ENCODE measurements around the gene SMG9.
"Not testable (repeated sequence)": the region's sequence is repeated elsewhere in the genome, so short reads cannot be mapped to it uniquely, and the experiment has no call there.

SMG9 gene

DNA sequence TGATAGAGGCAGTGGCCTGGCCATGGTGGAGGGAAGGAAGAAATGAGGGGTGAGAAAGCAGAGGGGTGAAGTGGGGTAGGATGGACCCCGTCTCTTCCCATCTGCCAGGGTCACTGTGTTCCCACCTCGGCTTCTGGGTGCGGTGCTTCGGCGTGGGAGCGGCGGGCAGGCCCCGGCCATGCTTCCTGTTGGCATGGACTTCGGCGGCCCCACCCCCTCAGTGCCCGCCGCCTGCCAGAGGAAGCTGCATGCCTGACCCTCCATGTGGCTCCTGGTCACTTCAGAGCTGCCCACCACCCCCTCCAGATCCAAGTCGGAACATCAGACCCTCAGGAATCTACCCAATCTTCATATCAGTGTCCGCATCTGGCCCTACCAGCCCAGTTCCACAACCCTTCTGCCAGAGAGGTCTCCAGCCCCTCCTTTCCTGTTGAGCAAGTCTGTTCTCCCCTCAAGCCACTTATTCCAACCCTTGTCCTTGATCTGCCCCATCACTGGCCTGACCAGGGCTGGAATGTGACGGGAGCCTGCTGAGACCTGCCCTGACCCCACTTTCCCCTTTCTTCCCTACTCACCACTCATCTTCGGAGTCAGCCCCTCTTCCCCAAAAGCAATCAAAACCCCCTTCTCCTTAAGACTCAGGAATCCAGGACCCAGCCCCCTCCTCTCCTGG is 24.5 kb upstream of the SMG9 start:
- FAIRE-seq: no peak

DNA sequence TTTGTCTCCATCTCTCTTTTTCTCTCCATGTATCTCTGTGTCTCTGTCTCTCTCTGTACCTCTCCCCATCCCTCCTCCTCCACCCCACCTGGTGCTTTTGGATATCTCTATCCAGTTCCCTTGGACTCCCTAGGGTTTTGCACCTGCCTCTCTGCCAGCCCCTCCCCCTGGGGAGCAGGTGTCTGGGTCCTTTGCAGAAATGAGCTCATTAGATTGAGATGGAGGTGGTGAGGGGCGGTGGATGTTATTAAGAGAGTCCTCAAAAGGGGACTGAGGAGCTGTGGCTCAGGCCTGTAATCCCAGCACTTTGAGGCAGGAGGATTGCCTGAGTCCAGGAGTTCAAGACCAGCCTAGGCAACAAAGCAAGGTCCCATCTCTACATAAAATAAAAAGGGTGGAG is 23.9 kb upstream of the SMG9 start:
- no peak for FAIRE-seq

DNA sequence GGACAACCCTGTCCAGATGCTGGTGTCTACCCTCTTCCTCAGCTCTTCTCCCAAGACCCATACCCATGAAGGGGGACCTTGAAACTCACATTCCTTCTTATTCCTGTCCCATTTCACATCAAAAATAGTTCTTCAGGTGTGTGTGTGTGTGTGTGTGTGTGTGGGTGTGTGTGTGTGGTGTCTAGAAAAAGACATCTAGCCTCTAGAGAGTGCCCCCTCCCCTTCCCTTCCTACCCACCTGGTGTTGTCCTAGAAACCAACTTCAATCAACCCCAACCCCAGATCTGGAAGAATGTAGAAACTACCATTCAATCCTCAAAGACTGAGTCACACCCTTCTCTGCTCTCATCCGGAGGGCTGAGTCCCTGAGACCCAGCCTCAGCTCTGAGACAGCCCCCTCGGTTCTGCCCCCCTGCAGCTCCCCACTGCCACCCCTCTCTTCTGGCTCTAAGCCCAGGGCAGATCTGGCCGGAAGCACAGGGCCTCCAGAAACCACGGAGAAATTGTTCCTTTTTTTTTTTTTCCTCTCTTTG is 22.5 kb upstream of the SMG9 start:
- FAIRE-seq: no peak

DNA sequence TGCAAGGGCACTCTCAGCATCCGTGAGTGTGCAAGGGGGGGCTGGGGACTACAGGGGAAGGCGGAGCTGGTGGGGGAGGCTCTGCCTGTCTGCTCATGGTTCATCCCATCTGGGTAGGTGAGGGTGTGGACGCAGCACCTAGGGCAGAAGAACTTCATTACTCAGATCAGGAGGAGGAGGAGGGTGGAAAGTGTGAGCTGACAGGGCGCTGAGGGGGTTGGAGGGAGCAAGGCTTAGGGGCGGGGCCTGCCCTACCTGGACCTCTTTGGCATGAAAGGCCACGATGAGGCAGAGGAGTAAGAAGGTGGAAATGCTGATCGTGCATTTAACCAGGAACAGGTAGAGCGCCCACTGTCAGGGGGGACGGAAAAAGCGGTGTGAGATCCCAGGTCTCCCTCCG is 21.5 kb upstream of the SMG9 start:
- no peak for FAIRE-seq

DNA sequence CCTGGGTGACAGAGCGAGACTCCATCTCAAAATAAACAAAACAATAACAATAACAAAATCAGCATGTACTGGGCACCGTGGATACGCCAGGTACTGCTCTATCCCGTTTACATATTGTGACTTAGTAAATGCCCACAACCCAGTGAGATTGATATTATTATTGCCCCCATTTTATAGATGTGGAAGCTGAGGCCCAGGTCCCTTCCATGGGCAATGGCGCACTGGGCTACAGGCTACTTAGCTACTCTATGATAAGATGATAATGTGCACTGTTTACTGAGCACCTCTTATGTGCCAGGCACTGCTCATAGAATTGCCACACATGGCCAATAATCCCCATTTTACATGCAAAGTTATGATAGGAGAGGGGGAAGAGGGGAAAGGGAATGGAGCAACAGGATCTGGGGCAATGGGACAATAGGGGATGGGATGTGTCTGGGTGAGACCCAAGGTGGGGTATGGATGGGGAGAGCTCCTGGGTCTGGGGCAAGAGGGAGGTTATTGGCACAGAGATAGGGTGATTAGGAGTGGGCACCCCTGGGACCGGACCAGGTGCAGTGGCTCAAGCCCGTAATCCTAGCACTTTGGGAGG is 20.6 kb upstream of the SMG9 start:
- FAIRE-seq: no peak

DNA sequence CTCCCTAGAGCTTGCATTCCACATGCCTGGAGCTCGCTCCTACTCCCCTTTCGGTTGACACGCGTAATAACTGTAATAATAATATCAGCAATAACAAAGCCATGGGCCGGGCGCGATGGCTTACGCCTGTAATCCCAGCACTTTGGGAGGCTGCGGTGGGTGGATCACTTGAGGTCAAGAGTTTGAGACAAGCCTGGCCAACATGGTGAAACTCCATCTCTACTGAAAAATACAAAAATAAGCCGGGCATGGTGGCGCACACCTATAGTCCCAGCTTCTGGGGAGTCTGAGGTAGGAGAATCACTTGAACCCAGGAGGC is 20.1 kb upstream of the SMG9 start:
- FAIRE-seq: not testable (repeated sequence)

DNA sequence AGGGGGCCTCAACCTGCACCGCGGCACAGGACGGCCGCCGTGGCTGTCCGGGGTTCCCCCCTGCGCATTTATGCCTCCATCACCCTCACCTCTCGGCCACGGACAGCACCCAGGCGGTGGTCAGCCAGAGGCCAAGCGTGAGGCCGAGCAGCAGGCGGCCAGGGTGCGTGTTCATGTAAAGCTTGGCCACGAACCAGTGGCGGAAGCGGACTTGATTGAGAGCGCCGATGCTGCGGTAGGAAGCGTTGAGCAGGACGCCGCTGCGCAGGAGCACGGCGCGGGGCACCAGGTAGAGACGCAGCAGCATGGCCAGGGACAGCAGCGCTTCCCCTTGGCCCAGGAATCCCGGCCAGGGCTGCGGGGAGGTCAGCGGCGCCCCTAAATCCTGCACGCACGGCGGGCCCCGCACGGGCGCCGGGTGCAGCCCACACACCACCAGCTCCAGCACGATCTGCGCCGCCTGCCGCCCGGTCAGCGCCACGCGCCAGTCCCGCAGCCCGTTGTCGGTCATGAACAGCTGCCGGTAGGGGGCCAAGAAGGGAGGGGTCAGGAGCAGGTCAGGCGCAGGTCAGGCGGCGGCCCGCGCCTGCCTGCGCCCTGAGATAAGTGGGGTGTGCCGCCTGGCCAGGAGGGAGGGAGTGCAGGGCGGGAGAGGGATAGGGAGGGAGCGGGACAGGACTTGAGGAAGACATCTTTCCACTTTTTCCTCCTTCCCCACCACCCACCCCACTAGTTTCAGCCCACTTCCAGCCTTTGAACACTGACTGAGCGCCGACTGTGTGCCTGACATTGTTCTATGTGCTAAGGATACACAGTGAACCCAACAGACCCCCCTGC is 19.6 kb upstream of the SMG9 start:
- no peak for FAIRE-seq

DNA sequence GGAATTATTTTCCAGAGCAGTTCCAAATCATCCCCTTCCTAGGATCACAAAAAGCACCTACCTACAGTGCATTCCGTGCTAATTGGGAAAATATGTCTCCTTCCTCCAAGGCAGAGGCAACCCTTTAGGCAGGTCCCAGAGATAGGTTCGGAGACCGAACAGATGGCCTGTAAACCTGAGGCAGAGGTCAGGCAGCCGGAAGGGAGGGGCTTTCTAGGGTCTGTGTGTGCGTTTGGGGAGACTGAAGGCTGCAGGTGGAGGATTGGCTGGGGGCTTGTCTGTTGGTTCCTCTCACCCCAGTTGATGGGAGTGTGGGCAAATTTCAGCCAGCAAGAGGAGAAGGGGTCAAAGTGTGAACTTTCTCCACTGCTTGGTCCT is 19.0 kb upstream of the SMG9 start:
- no peak for FAIRE-seq

DNA sequence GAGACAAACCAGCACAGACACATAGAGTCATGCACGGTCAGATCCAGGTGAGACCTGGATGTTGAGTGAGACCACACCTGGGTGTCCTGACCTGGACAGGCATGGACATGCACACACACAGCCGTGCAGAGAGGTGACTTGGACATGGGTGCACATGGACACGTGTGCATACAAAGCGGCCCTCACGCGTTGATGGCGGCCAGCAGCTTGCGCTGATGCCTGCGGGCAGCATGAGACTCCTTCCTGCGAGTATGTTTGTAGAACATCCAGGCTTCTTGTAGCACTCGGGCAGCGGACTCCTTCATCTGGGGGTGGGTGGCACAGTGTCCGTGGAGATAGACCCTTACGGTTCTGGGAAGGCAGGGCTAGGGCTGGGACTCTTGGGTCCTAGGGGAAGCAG is 14.5 kb upstream of the SMG9 start:
- no peak for FAIRE-seq

DNA sequence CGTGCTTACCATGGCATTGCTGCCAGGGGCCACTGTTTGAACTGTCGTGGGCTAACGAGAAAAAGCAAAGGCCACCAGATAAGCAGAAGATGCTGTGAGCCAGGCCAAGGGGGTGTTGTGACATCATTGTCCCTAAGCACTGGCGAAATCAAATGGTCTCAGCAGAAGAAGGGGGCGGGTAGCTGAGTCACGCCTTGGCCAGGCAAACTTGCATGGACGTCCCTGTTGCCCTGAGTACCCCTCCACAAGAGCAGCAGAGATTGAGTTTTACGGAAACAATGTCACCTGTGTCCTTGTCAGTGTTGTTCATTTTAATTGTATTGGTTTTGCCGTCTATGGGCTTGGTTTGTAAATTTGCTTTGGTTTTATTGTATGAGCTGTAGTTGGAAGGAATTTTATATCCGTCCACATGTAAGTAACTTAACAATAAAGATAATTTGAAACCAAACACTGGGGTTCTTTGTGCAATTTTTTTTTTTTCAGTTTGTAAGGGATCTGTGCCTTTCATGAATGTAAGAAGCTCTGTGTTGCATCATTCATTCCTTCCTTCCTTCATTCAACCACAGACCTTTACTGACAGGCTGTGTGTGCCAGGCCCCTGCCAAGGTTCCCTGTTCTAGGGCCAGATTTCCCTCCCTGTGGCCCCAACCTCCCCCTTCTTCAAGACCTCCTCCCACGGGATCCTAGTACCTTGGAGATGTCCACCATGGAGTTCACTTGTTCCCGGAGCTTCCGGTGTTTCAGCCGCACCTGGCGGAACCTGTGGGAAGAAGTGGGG is 13.7 kb upstream of the SMG9 start:
- FAIRE-seq: no peak

DNA sequence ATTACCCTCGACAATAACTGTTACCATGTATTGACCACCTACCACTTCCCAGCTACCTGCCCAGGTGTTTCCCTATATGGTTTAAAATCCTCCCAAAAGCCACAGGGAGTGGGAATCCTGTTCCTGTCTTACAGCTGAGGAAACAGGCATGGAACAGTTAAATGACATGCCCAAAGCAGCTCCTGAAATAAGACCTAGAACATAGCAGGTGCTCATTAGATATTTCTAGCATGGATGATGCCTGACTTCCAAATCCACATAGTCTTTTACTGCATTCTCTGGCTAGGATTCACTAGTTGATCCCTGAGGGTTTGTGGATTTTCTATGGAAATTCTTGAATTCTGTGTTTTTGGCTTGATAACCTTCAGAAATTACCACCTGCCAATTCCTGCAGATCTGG is 13.1 kb upstream of the SMG9 start:
- FAIRE-seq: no peak

DNA sequence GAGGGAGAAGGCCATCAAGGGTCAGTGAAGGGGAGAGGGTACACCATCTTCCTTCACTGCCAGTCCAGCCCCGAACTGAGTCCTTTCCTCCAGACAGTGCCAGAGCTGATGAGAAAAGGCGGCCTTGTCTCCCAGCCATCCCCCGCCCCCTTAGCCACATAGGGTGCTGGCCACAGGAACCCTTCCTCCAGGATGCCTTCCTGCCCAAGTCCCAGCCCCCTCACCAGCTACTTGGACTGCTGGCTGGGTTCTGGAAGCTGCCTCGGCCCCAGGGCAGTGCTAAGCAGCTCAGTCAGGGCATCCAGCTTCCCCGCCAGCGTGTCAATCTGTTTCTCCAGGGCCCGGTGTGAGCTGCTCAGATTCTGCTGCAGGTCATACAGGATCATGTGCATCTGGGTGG is 12.6 kb upstream of the SMG9 start:
- FAIRE-seq: no peak

DNA sequence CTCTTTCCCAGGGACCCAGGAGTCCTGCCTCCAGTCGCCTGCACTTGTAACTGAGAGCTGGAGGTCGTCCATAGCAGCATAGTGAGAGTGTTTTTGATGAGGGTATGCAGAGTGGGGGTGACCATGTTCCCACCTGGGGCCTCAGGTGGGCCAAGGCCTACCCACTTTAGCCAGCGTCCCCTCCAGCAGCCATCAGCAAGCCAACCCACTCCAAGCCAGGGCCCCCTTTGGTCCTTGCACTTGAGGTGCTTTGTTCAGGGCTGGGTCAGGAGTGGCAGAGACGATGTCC is 11.9 kb upstream of the SMG9 start:
- no peak for FAIRE-seq

DNA sequence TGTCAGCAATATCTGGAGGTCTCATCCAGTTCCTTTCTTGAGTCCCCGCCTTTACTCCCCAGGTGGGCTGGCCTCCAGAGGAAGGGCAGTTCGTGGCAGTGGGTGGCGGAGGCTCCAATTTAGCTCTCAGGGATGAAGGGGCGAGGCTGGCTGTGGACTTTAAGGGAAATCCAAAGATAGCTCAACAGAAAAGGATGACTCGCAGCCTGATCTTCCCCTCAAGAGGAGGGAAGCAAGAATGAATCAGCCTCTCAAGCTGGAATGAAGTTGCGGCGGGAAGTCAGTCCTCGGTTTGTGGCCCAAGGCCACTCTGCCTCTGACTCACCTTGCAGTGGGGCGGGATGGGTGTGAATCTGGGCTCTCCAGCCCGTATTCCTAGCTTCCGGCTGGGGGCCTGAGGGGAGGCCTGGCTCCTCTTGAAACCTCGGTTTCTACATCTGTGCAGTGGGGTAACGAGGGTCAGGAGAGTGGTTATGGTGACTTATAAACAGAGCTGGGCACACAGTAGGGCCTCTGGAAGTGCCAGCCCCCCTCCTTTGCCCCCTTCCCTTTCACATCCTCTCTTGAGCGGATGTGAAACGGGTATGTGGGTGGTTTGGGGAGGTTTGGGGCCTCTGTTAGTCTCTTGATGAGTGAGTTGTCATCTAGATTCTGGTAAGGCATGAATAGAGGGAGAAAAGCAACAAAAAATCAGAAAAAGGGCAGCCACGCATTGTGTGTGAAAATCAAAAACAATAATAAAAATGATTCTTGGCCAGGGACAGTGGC is 10.5 kb upstream of the SMG9 start:
- FAIRE-seq: no peak

DNA sequence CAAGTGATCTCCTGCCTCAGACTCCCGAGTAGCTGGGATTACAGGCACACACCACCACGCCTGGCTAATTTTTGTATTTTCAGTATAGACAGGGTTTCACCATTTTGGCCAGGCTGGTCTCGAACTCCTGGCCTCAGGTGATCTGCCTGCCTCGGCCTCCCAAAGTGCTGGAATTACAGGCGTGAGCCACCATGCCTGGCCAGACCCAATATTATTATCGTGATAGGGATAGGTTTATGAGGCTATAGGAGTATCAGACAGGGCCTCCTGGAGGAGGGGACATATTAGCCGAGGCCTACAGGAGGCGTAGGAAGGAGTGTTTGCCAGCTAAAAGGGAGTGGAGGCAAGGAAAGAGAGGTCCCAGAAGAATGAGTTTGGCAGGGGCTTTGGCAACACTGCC is 9.9 kb upstream of the SMG9 start:
- not testable (repeated sequence) for FAIRE-seq

DNA sequence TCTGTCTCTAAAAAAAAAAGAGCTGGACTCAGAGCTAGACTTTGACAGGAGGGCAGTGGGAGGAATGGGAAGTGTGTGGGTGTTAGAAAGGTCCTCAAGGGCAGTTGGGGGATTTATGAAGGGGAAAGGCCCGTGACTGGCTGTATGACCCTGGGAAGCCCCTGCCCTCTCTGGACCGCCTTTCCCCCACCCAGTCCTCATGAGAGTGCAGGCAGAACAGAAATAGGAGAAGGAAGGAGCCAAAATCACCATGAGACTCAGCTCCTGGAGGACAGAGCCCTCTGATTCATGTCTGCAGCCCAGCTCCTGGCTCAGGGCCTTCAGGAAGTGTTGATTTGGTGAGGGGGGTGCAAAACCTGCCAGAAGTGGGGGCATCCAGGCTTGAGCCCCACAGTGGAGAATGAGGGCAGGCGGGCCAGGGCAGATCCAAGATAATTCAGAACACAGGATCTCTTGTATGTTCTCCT is 8.7 kb upstream of the SMG9 start:
- no peak for FAIRE-seq

DNA sequence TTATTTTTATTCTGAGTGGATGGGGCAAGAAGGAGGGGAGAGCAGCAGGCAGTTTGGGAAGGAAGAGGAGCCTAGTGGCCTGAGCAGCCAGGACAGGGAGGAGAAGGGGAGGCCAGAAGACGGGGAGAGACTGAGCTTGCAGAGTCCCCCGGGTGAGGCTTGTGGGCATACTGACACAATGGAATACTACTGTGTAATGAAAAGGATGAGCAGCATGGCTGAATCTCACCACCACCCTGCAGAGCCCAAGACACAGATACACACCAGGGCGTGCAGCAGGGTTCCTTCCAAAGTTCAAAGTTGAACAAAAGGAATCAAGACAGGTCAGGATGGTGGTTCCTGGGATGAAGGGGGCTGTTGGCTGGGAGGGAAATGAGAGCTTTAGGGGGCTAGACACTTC is 8.1 kb upstream of the SMG9 start:
- FAIRE-seq: no peak

DNA sequence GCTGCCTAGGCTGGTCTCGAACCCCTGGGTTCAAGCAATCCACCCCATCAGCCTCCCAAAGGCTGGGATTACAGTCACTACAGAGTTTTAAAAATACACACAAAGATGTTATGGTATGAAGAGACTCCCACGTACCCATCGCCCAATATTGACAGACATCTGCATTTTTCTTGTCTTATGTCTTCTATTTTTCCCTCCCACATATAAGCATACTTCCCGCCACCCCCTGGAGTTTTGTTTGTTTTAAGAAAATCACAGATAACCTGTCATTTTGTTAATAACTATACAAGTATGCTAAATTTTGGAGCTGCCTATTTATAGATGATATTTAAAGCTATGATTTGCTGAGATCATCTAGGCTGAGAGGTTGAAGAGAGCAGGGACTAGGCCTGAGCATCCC is 6.2 kb upstream of the SMG9 start:
- FAIRE-seq: no peak

DNA sequence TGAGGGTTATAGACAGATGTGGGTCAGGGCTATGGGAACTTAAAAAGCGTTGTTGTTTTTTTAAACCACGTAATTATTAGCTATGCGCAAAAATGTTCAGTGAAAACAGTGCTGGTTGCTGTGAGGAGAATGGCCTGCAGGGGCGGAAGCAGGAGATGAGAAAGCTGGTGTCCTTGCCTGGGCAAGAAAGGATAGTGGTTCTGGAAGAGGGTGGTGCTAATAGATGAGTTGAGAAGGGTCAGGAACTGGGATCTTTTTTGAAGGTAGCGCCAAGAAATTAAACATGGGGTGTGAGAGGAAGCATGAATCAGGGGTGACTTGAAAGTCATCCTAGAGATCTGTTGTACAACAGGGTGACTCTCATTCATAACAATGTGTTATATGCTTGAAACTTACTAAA is 4.8 kb upstream of the SMG9 start:
- no peak for FAIRE-seq

DNA sequence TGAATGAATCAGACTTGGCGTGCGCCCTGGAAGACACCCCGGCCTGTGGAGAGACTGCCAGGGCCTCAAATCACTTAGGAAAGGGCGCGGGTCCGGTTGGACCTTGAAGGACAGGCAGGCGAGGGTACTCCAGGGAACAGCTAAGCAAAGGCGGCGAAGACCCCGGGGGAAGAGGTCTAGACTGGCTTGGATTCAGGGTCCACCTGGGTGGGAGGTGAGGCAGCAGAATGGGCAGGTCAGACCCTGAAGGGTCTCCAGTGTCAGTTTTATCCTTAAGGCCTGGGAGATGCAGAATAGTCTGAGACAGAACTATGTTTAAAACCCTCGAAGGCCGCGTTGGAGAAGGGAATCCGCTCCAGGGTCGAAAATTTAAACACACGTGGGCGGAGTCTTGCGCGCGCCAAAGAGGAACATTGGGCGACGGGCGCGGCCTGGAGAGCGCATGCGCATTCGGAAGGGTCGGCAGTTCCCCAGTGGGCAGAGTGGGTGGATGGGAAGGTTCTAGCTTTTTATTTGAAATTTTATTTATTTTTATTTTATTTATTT is 567 bp upstream of the SMG9 start:
- FAIRE-seq: no peak

DNA sequence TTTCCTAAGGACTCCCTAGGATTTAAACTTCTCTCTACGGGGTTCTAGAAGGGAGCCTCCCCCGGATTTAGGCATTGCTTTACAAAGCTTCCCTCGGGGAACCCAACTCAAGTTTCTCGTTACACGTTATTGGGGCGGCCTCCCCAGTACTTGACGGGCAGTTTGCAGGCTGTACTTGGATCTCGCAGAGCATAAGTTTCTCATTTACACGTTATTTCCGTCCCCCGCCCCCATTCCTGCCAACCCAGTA is 584 bp downstream of the SMG9 start:
- no peak for FAIRE-seq

DNA sequence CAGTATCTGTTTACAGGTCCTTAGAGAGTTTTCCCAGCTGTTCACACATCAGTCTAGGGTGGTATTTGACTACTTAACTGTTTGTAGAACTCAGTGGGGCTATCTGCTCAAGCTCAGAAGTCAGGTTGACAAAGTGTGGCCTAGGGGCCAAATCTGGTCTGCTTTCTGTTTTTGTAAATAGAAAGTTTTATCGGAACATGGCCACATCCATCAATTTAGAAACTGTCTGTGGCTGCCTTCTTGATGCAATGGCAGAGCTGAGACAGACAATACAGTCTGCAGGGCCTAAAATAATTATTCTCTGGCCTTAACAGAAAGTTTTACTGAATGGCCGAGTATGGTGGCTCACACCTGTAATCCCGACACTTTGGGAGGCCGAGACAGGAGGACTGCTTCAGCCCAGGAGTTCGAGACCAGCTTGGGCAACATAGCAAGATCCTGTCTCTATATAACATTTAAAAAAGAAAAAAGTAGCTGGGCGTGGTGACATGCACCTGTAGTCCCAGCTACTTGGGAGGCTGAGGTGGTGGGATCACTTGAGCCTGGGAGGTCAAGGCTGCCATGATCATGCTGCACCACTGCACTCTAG is 2.4 kb downstream of the SMG9 start:
- no peak for FAIRE-seq

Measured in colon (tissue), 2 donors.